GM19452 (cell line): ENCODE results near the gene KIAA0040.

Experiments used
- ATAC-seq: cut with Tn5 transposase; IDR thresholded peaks from one replicate; pipeline ENCODE4 v1.9.1; 2021; ENCODE audit not compliant: unreplicated experiment

The KIAA0040 gene

GRCh38 chr1:175192630-175193526 lies at the start of gene KIAA0040:
TSS of gene KIAA0040 (minus strand) at chr1:175192776. CDS start at chr1:175161013, 31,763 bp downstream.
- ATAC-seq = peak; percentile 44

GRCh38 chr1:175237389-175237788 lies 44.8 kb upstream of the KIAA0040 start:
- ATAC-seq = peak; percentile 67

GRCh38 chr1:175234639-175235038 lies 42.1 kb upstream of the KIAA0040 start:
- ATAC-seq = no peak

GRCh38 chr1:175232335-175232734 lies 39.8 kb upstream of the KIAA0040 start:
- ATAC-seq = no peak

GRCh38 chr1:175225805-175226129 lies 33.2 kb upstream of the KIAA0040 start:
- ATAC-seq = peak; percentile 26

GRCh38 chr1:175222296-175222938 lies 29.8 kb upstream of the KIAA0040 start:
- no peak for ATAC-seq

- ATAC-seq = no peak
Observed at GRCh38 chr1:175221557-175222175, 29.1 kb upstream of the KIAA0040 start.

- ATAC-seq = no peak
Observed at GRCh38 chr1:175220853-175221556, 28.4 kb upstream of the KIAA0040 start.

GRCh38 chr1:175219774-175220173 lies 27.2 kb upstream of the KIAA0040 start:
- no peak for ATAC-seq

GRCh38 chr1:175218786-175219434 lies 26.3 kb upstream of the KIAA0040 start:
- ATAC-seq = no peak

- no peak for ATAC-seq
Observed at GRCh38 chr1:175217721-175218531, 25.4 kb upstream of the KIAA0040 start.

GRCh38 chr1:175216444-175216843 lies 23.9 kb upstream of the KIAA0040 start:
- ATAC-seq = no peak

- no peak for ATAC-seq
Observed at GRCh38 chr1:175211656-175212055, 19.1 kb upstream of the KIAA0040 start.

GRCh38 chr1:175210744-175211143 lies 18.2 kb upstream of the KIAA0040 start:
- ATAC-seq = no peak

GRCh38 chr1:175209493-175209921 lies 16.9 kb upstream of the KIAA0040 start:
- peak; percentile 39 for ATAC-seq

- peak; percentile 81 for ATAC-seq
Observed at GRCh38 chr1:175208773-175209492, 16.4 kb upstream of the KIAA0040 start.

- no peak for ATAC-seq
Observed at GRCh38 chr1:175207971-175208370, 15.4 kb upstream of the KIAA0040 start.

- no peak for ATAC-seq
Observed at GRCh38 chr1:175206687-175207086, 14.1 kb upstream of the KIAA0040 start.

GRCh38 chr1:175204330-175204729 lies 11.8 kb upstream of the KIAA0040 start:
- peak; percentile 68 for ATAC-seq
